ENCODE data around the gene TEAD1.

The TEAD1 gene

GRCh38 chr11:12715941-12716340 is 41.7 kb downstream of the TEAD1 start:
- DNase-seq = no peak

- DNase-seq = no peak
Observed at GRCh38 chr11:12716816-12717215, 42.6 kb downstream of the TEAD1 start.

- DNase-seq = no peak
Observed at GRCh38 chr11:12717851-12718291, 43.6 kb downstream of the TEAD1 start.

GRCh38 chr11:12719221-12719620 is 45.0 kb downstream of the TEAD1 start:
- no peak for DNase-seq

- no peak for DNase-seq
Observed at GRCh38 chr11:12721816-12722604, 47.8 kb downstream of the TEAD1 start.

GRCh38 chr11:12723421-12724300 is 49.4 kb downstream of the TEAD1 start:
- DNase-seq = no peak

- peak; percentile 27 for DNase-seq
Observed at GRCh38 chr11:12724301-12725054, 50.3 kb downstream of the TEAD1 start.

GRCh38 chr11:12725055-12725862 is 51.0 kb downstream of the TEAD1 start:
- DNase-seq = no peak

GRCh38 chr11:12725863-12726682 is 51.9 kb downstream of the TEAD1 start:
- no peak for DNase-seq

- DNase-seq = no peak
Observed at GRCh38 chr11:12727563-12728211, 53.5 kb downstream of the TEAD1 start.

GRCh38 chr11:12728417-12728816 is 54.2 kb downstream of the TEAD1 start:
- no peak for DNase-seq

GRCh38 chr11:12729941-12730340 is 55.7 kb downstream of the TEAD1 start:
- no peak for DNase-seq

- no peak for DNase-seq
Observed at GRCh38 chr11:12731841-12732336, 57.7 kb downstream of the TEAD1 start.

GRCh38 chr11:12733091-12733490 is 58.9 kb downstream of the TEAD1 start:
- no peak for DNase-seq

GRCh38 chr11:12734625-12735024 is 60.4 kb downstream of the TEAD1 start:
- no peak for DNase-seq

GRCh38 chr11:12735262-12735661 is 61.0 kb downstream of the TEAD1 start:
- no peak for DNase-seq

GRCh38 chr11:12737024-12737423 is 62.8 kb downstream of the TEAD1 start:
- no peak for DNase-seq

GRCh38 chr11:12741671-12742216 is 67.5 kb downstream of the TEAD1 start:
- DNase-seq = no peak

GRCh38 chr11:12743834-12744449 is 69.7 kb downstream of the TEAD1 start:
- DNase-seq = no peak
